SK-MEL-5 (cell line): ENCODE results near the gene TSPAN17. TPM values are rescaled to one million over a fixed set of nuclear protein-coding genes. Genes with fewer than 3 reads are reported as not detected.

Experiments
- DNase-seq: peaks from one replicate; pipeline ENCODE4 v3.0.0-alpha.2; 2016; ENCODE audit warnings: low read depth, low spot score
- in situ Hi-C: cut with HindIII; loops from 2 replicates; pipeline ENCODE4 v1.10.0; 2016; ENCODE audit warnings: low sequenced_read_pairs, high pct_unique_total_duplicates, low pct_unique_long_range_greater_than_20kb
- total RNA-seq: library from RNA; depleted of rRNA; stranded (reverse); fragments of >200 nt; shearing (Covaris generic); gene quantifications from 2 replicates; pipeline ENCODE4 v1.2.3, GENCODE V29; 2014

Gene TSPAN17
- total RNA-seq, 1 experiment from 2014 or later: 19.7 TPM

GRCh38 chr5:176651472-176651980, 4.2 kb downstream of the TSPAN17 start:
- DNase-seq: no peak
- in situ Hi-C loops: no loop called here

DNA sequence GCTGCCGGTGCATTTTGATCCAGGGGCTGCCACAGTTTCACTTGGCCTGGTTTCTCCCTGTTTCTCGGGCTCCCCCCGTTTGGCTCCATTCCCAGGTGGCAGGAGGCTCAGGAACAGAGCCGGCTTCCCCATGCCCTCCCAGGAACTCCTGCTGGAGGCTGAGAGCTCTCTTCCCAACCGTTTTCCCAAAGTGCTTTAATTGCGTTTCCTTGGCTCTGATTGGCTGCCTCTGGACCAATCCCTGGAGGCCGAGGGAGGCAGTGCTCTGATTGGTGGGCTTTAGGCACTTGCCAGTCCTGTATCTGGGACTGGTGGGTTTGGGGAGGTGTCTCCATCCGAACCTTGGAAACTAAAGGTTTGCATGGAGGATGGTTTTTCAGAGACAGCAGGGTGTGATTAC, 4.9 kb downstream of the TSPAN17 start:
- DNase-seq: peak; percentile 65

DNA sequence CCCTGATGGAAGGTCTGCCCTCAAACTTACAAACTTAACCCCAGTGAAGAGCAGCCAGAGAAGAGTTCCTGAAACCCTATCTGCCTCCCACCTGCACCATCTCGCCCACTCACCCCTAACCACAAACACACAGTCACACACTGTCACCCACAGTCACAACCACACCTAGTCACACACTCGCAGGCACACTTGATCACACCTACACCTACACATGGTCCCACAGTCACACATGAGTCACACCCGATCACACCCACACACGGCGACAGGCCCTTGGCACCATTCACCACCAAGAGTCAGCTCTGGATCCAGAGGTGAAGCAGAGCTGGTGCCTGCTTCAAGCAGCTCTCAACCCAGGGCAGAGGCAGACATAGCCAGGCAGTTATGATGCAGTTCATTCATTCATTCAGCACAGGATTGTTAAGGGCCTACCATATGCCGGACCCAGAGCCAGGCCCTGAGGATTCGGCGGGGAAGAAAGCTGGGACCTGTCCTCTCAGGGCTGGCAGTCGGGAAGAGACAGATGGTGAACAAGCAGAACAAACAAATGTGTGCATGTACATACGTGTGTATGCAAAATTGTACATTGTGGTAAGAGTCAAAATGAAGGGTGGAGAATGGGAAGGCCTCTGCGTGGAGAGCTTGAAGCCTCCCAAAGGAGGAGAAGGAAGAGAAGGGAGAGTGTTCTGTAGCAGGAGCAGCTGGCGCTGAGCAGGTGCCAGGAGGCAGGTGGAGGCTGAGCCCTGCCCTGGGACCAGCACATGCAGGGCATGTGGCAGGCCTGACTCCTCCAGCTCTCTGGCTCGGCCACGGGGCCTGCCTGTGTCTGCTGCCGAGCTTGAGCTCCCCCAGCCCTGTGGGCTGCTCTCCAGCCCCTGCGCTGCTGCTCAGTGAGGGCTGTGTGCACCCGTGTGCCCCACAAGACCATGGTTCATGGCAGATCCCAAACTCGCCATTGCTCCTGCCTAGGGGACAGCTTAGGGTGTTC, 6.4 kb downstream of the TSPAN17 start:
- in situ Hi-C loops: no loop called here
- DNase-seq: no peak

More for the DNA sequence above, 4.9 kb downstream of the TSPAN17 start:
- in situ Hi-C loops: no loop called here

GRCh38 chr5:176654856-176655255, 7.6 kb downstream of the TSPAN17 start:
- in situ Hi-C loops: no loop called here
- DNase-seq: no peak

DNA sequence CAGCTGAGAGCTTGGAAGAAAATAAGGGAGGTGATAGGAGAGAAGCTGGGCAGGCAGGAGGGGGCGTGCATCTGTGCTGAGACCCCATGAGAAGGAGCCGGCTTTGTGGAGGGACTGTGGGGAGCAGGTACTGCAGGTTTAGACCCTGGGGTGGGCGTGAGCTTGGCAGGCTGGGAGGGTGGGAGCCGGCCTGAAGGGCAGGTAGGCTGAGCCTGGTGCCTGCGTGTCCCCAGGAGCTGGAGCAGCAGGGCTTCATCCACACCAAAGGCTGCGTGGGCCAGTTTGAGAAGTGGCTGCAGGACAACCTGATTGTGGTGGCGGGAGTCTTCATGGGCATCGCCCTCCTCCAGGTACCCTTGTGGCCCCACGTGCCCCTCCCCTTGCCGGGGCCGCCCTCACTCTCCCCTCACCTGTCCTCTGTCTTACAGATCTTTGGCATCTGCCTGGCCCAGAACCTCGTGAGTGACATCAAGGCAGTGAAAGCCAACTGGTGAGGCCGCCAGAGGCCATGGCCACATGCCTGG, 9.2 kb downstream of the TSPAN17 start:
- no peak for DNase-seq
- in situ Hi-C loops: no loop called here

DNA sequence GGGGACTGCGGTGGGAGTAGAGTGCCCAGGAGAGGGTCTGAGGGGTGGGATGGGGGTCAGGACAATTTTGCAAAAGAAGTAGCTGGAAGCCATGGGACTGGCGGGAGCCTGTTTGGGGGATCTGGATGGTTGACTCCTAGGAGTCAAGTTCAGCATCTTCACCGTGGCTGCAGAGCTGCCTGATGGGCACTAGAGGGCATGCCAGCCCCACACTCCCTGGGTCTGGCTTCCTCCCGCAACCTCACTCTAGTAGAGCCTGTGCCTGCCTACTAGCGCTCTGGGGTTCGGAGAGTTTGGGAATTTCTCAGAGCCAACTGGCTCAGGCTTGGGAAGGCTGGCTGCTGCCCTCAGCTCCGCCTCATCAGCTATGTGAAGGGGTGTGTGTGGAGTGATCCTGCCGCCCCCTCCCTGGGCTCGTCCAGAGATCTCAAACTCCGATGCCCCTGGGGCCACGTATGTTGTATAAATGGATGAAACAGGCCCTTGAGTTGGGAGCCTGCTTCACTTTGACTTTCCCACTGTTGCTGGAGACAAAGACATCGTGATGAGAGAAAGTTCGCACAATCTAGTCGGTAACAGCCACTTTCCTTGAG, 10.8 kb downstream of the TSPAN17 start:
- in situ Hi-C loops: no loop called here
- DNase-seq: peak; percentile 75

GRCh38 chr5:176658817-176659511, 11.7 kb downstream of the TSPAN17 start:
- DNase-seq: no peak

DNA sequence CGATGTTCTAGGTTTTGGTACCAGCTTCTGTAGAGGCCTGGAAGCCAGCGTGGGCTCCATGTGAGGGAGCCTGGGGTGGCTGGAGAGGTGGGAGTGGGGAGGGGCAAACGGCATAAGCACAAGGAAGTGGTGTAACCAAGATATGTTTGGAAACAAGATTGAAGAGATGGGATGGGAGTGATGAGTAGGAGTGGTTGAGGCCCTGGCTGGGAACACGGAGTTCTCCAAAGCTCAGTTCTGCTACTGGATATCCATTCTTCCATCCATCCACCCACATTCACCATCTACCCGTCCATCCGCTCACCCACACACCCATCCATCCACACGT, 12.2 kb downstream of the TSPAN17 start:
- no peak for DNase-seq
- in situ Hi-C loops: no loop called here

More at GRCh38 chr5:176658817-176659511, 11.7 kb downstream of the TSPAN17 start:
- in situ Hi-C loops: no loop called here

DNA sequence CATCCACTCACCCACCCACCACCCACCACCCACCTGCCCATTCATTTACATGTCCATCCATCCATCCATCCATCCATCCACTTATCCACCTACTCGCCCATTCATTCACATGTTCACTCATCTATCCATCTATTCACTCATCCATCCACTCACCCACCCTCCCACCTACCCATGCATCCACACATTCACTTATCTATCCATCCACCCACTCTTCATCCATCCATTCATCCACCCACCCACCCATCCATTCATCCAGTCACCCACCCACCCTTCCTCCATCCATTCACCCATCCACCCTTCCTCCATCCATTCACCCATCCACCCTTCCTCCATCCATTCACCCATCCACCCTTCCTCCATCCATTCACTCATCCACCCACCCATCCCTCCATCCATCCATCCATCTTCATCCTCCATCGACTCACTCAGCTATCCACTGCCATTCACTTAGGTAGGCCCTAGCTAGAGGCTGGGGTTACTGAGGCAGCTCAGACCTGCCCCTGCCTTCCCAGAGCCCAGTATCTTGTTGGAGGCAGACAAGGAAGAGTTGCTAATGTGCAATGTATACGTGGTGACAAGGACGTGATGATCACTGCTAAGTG, 12.7 kb downstream of the TSPAN17 start:
- in situ Hi-C loops: no loop called here
- no peak for DNase-seq

DNA sequence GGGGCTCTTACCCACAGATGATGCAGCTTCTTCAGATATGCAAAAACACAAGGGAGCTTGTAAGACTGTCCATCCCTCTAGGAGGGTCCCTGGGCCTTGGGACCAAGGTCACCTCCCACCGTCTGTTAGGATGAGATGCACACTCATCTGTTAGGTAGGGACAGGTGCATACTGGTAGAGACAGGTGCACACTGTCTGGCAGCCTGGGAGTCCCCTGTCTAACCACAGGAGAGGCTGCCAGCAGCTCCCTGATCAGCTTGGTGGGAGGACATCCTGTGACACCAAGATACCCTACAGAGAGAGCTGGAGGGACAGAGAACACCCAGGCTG, 13.2 kb downstream of the TSPAN17 start:
- in situ Hi-C loops: no loop called here
- no peak for DNase-seq

DNA sequence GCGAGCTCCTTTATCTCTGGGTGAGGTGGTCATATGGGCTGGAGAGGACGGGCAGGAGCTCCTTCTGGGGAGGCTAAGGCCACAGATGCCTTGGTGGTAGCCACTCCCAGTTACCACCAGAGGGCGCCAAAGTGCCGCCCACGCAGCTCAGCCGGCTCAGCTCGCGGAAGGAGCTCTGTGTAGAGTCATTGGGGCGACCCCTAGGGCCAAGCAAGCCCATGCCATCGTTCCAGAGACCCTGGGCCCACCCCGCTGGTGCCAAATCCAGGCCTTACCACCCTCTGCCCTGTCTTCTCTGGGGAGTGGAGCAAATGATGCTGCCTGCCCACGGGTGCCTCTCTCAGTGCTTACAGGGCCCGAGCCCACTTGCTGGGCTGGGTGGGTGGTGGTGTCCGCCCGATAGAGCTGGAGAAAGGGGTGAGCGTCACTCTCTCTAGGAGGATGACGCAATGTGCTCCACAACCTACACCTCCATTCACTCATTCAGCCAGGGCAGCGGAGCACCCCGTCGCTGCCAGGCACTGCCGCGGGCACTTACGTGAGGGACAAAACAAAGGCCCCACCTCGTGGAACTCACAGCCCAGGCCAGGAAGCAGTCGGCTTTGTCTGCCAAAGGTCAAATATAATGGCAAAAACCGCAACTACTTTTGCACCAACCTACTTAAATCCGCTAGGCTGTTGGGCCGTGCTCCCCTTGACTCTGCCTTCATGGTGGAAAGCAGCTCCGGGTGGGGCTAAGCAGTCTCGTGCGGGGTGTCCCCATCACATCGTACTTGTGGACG, 13.8 kb downstream of the TSPAN17 start:
- in situ Hi-C loops: no loop called here
- peak; percentile 70 for DNase-seq

GRCh38 chr5:176661676-176662075, 14.4 kb downstream of the TSPAN17 start:
- in situ Hi-C loops: no loop called here
- no peak for DNase-seq

DNA sequence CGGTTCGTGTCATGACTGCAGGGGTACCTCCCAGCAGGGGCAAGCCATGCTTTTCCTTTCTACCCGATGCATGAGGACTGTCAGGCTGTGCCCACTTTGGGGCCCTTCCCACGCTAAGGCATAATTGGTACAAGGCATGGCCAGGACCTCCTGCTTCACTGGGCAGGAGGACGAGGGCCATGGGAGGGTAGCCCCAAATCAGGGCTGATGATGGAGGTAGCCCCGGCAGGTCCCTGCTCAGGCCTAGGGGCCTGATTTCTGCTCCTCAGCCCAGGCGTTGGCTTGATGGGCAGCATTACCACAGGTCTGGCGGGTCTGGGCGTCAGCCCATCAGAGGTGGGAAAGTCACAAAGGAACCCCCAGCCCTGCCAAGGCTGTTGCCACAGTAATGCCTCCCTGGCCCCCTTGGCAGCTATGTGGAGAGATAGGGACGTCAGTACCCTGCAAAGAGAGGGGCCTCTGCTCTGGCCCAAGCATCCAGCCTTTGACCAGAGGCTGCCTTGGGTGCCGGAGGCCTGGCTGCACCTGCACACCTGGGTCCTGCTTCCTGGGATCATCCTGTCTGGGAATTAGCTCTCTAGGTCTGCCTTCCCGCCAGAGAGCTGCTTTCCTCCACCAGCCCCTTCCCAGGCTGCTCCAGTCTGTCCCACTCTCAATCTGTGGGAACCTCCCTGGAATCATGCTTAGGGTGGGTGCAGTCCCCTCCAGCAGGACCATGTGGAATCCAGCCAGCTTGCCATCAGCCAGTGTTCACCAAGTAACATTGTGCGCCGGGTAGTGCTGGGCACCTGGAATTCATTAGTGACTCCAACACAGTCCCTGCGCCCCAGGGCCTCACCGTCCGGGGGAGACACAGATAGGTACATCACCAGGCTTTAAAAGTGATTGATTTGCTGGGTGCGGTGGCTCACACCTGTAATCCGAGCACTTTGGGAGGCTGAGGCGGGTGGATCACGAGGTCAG, 15.4 kb downstream of the TSPAN17 start:
- no peak for DNase-seq
- in situ Hi-C loops: no loop called here

- DNase-seq: no peak
- in situ Hi-C loops: no loop called here
Measured at GRCh38 chr5:176663566-176663965, 16.3 kb downstream of the TSPAN17 start.

DNA sequence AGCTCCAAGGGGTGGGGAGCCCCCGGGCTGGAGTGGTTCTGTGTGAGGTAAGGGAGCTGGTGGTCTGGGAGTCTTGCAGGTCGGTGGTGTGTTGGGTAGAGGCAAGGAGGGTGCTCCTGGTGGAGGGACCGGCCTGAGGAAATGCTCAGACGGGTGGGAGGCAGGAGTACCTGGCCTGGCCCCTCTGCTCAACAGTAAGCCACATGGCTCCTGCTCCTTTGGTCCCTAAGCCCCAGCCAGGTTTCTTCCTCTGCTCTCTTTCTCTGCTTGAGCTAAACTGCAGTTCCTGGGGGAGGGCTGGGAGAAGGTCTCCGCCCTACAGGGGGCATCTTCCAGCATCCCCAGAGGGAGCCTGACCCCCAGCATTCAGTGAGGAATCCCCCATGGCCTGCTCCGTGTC, 17.2 kb downstream of the TSPAN17 start:
- DNase-seq: no peak
- in situ Hi-C loops: no loop called here

GRCh38 chr5:176664886-176665285, 17.6 kb downstream of the TSPAN17 start:
- no peak for DNase-seq
- in situ Hi-C loops: no loop called here
